Smooth muscle cell (in vitro differentiated cells): ENCODE measurements around the gene GGA1. TPM values are rescaled to one million over a fixed set of nuclear protein-coding genes. Genes with fewer than 3 reads are reported as not detected.

Experiments used
- DNase-seq: peaks from one replicate; lab custom pipeline; 2025; ENCODE audit not compliant: unreplicated experiment; lab: John Stamatoyannopoulos, UW
- H2AFZ ChIP-seq: fragments of 200-600 bp; sonication (generic); 2 replicates; pipeline ENCODE4 v1.6.0; 2016; ENCODE audit warnings: antibody characterized with exemption, low read depth, mild to moderate bottlenecking
- H3F3A ChIP-seq: fragments of 200-600 bp; sonication (generic); 2 replicates; pipeline ENCODE4 v1.6.0; 2017; ENCODE audit warnings: antibody characterized with exemption, low read depth
- H3K27ac ChIP-seq: fragments of 200-600 bp; sonication (generic); 2 replicates; pipeline ENCODE4 v1.5.1; 2016; ENCODE audit warnings: low read depth, mild to moderate bottlenecking
- H3K27me3 ChIP-seq: fragments of 200-600 bp; sonication (generic); 2 replicates; pipeline ENCODE4 v1.6.1; 2016; ENCODE audit warnings: low read depth, mild to moderate bottlenecking
- H3K36me3 ChIP-seq: fragments of 200-600 bp; sonication (generic); 2 replicates; pipeline ENCODE4 v1.5.1; 2016; ENCODE audit warnings: low read depth
- H3K4me1 ChIP-seq: fragments of 200-600 bp; sonication (generic); 2 replicates; pipeline ENCODE4 v1.5.1; 2016; ENCODE audit warnings: low read depth
- H3K4me2 ChIP-seq: fragments of 200-600 bp; sonication (generic); 2 replicates; pipeline ENCODE4 v1.6.0; 2016; ENCODE audit warnings: mild to moderate bottlenecking
- H3K4me3 ChIP-seq: fragments of 200-600 bp; sonication (generic); 2 replicates; pipeline ENCODE4 v1.5.1; 2016; ENCODE audit warnings: mild to moderate bottlenecking
- H3K79me2 ChIP-seq: fragments of 200-600 bp; sonication (generic); 2 replicates; pipeline ENCODE4 v1.6.0; 2016; ENCODE audit warnings: low read depth, mild to moderate bottlenecking
- H3K9ac ChIP-seq: fragments of 200-600 bp; sonication (generic); 2 replicates; pipeline ENCODE4 v1.6.0; 2016; ENCODE audit warnings: low read depth
- H3K9me3 ChIP-seq: fragments of 200-600 bp; sonication (generic); replicated peaks from 2 replicates; pipeline ENCODE4 v1.5.1; 2016; ENCODE audit warnings: low read depth
- H4K20me1 ChIP-seq: fragments of 200-600 bp; sonication (generic); 2 replicates; pipeline ENCODE4 v1.6.0; 2016; ENCODE audit warnings: low read depth
- whole genome bisulfite sequencing: methylation state at CpG from one replicate; pipeline ENCODE4 v1.1.7; 2016; ENCODE audit warnings: low lambda C conversion rate; 5-methylcytosine and 5-hydroxymethylcytosine counted together
- polyA plus RNA-seq: library from polyadenylated mRNA; unstranded; fragments of >200 nt; fragmentation: Nextera tagmentation; extraction: Ambion mirVana; gene quantifications from 2 replicates; pipeline ENCODE4 v1.2.1, GENCODE V29; 2016
- total RNA-seq: library from RNA; depleted of rRNA; stranded (reverse); fragments of >200 nt; gene quantifications from 2 replicates; pipeline ENCODE4 v1.2.3, GENCODE V29; 2014
- TF ChIP-seq, protein P1 (sequence below): fragments of 200-600 bp; sonication (generic); IDR thresholded peaks from 2 replicates; pipeline ENCODE4 v1.5.1; 2017; ENCODE audit warnings: borderline replicate concordance, mild to moderate bottlenecking, antibody characterized with exemption; ENCODE audit not compliant: insufficient read depth, poor library complexity, severe bottlenecking

Gene GGA1
- total and polyA plus RNA-seq, 2 experiments from 2014 or later, result 15.6 to 44.0 TPM

DNA sequence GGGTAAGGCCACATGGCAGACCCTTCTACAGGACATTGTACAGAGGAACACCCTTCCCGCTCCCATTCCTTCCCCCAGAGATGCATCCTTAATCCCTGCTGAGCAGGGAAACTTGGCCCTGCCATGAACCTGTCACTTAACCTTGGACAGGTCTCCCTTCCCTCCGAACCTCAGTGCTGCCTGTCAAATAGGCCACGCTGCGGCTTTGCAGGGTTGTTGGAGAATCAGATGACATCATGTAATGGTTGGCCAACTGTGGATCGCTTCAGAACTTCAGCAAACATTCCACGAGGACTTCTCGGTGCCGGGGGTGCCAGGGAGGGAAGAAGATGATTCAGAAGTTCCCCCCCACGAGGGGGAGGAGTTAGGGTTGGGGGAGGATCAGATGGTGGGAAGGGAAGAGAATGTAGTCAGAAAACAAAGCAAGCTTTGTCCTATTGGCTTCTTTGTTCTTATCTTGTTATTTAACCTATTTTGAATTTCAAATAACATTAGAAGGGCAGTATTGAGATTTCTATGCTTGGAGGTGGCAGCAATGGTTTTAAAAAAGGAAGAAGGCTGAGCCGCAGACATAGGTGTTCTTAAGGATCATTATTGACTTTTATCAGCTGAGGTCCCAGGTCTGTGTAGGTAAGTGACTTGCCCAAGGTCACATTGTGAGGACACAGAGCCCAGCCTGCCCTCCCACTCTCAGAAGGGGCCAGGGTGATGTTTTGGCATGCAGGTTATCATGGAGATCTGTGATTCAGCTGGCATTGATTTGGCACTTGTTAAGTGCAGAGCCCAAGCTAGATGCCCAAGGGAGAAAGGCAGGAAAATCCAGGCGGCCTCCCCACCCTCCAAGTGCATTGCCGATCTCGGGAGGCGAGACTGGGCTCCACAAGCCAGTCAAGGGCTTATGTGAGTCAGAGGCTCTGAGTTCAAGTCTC lies 45.2 kb upstream of the GGA1 start:
- DNase-seq, result peak; percentile 33

DNA sequence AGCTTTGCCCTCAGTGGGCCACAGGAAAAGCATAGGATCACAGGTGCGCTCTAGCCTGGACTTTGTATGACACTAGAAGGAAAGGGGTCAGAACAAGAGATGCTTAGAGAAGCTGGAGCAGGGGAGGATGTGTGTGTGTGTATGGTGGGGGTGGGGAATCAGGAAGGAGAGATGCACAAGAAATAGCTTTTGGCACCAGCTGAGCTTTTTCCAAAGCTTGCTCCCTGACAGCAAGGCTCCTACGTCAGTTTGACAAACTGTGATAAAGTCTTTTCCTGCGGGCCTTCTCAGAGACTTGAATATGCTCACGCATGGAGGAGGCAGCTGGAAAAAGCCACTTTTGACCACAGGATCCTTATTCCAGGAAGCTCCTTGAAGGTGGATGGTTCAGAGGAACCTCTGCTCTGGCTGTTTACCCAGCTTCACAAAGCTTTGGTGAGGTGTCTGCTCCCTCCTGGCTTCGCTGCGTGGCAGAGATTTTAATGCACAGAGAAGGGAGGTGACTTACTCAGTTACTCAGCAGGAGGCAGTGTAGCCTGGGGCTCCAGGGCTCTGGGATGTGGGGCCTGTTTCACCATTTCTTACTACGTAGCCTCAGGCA lies 44.4 kb upstream of the GGA1 start:
- TF ChIP-seq, protein P1, sequence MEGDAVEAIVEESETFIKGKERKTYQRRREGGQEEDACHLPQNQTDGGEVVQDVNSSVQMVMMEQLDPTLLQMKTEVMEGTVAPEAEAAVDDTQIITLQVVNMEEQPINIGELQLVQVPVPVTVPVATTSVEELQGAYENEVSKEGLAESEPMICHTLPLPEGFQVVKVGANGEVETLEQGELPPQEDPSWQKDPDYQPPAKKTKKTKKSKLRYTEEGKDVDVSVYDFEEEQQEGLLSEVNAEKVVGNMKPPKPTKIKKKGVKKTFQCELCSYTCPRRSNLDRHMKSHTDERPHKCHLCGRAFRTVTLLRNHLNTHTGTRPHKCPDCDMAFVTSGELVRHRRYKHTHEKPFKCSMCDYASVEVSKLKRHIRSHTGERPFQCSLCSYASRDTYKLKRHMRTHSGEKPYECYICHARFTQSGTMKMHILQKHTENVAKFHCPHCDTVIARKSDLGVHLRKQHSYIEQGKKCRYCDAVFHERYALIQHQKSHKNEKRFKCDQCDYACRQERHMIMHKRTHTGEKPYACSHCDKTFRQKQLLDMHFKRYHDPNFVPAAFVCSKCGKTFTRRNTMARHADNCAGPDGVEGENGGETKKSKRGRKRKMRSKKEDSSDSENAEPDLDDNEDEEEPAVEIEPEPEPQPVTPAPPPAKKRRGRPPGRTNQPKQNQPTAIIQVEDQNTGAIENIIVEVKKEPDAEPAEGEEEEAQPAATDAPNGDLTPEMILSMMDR, result no peak
- 68% methylated on average over 7 of the region's 7 CpGs for WGBS
- Histone ChIP-seq H3K4me2 (peak overlapping the region; percentile 95), H2AFZ (no peak overlapping the region), H3K4me3 (no peak overlapping the region), H3K36me3 (no peaks in the 10 kb centered on the region), H3K4me1 (peaks cover 23% of the 10 kb centered on the region), H3K79me2 (peaks cover 80% of the 10 kb centered on the region), H4K20me1 (peaks cover 79% of the 10 kb centered on the region), H3K27me3 (no peaks in the 10 kb centered on the region), H3F3A (peaks cover 29% of the 10 kb centered on the region), H3K9me3 (no peaks in the 10 kb centered on the region), H3K9ac (peak overlapping the region; percentile 32), H3K27ac (peak overlapping the region; percentile 90)
- DNase-seq, result no peak

More for the DNA sequence above, 45.2 kb upstream of the GGA1 start:
- H2AFZ ChIP-seq, result no peak overlapping the region
- H3K36me3 ChIP-seq, result no peaks in the 10 kb centered on the region
- H3F3A ChIP-seq, result peaks cover 29% of the 10 kb centered on the region
- no peaks in the 10 kb centered on the region for H3K9me3 ChIP-seq
- 30% methylated on average over 14 of the region's 14 CpGs for WGBS
- TF ChIP-seq, protein P1, result no peak
- no peak overlapping the region for H3K4me3 ChIP-seq
- H3K4me2 ChIP-seq, result peak overlapping the region; percentile 95
- peak overlapping the region; percentile 66 for H3K9ac ChIP-seq
- no peaks in the 10 kb centered on the region for H3K27me3 ChIP-seq
- H3K27ac ChIP-seq, result peak overlapping the region; percentile 90
- peaks cover 23% of the 10 kb centered on the region for H3K4me1 ChIP-seq
- H3K79me2 ChIP-seq, result peaks cover 72% of the 10 kb centered on the region
- H4K20me1 ChIP-seq, result peaks cover 71% of the 10 kb centered on the region

DNA sequence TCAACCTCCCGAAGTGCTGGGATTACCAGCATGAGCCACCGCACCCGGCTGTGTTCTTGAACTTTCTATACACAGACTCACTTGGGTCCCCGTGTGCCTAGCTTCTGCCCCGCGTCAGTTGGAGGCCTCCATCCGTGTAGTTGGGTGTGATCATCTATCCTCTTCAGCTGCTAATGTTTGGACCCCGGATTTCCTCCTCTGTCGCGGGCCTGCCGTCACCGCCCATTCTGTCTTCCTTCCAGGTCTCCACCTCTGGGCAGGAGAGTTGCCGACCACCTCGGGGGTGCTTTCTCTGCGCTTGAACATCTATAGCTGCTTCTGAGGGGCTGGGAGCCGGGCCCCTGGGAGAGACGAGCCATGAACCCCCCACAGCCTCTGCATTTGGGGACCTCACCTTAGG lies 42.8 kb upstream of the GGA1 start:
- Histone ChIP-seq H2AFZ (no peak overlapping the region), H4K20me1 (peaks cover 95% of the 10 kb centered on the region), H3K27ac (peak overlapping the region; percentile 3), H3K4me2 (no peak overlapping the region), H3K36me3 (no peaks in the 10 kb centered on the region), H3F3A (peaks cover 23% of the 10 kb centered on the region), H3K9me3 (no peaks in the 10 kb centered on the region), H3K9ac (no peak overlapping the region), H3K4me3 (no peak overlapping the region), H3K27me3 (no peaks in the 10 kb centered on the region), H3K79me2 (peaks cover 83% of the 10 kb centered on the region), H3K4me1 (peaks cover 18% of the 10 kb centered on the region)
- TF ChIP-seq, protein P1, result no peak
- WGBS, result 98% methylated on average over 17 of the region's 17 CpGs
- DNase-seq, result no peak
